Measurements from ENCODE around the gene C1QB. TPM values are rescaled to one million over a fixed set of nuclear protein-coding genes. Genes with fewer than 3 reads are reported as not detected.

C1QB gene
- total and polyA plus RNA-seq, 2 of the 8 experiments (the other 6 are each of a cell fraction or from before 2014, with no cell fraction given), result not detected

- POLR2A ChIA-PET (ENCODE audit: partially characterized antibody), result no interaction called here
Observed at GRCh38 chr1:22637907-22638445, 15.1 kb upstream of the C1QB start.

More at GRCh38 chr1:22637907-22638445, 15.1 kb upstream of the C1QB start:
- TF ChIP-seq CEBPB (IDR thresholded peaks at IDR 0.05; ENCODE audit: low read depth, low read length) (no peak), SP4 (IDR thresholded peaks at IDR 0.05; ENCODE audit: low read length) (no peak), EZH2 (IDR thresholded peaks at IDR 0.05; ENCODE audit: low read depth, low read length, severe bottlenecking) (no peak), SUZ12 (IDR thresholded peaks at IDR 0.05; ENCODE audit: low read length) (no peak), POLR2A (IDR thresholded peaks at IDR 0.05; ENCODE audit: control extremely low read depth in 1 of 2, low read depth in 2 of 2, low read length in 2 of 2) (no peak), FOSL1 (IDR thresholded peaks at IDR 0.05; ENCODE audit: insufficient read depth, low read depth, low read length) (no peak), ATF2 (IDR thresholded peaks at IDR 0.05; ENCODE audit: low read length) (no peak), ATF3 (IDR thresholded peaks at IDR 0.05; ENCODE audit: insufficient read depth, low read depth, low read length) (no peak), RXRA (IDR thresholded peaks at IDR 0.05; ENCODE audit: insufficient read depth, low read depth, low read length) (no peak), POU5F1 (IDR thresholded peaks at IDR 0.05; ENCODE audit: low read depth, low read length) (no peak), CHD2 (IDR thresholded peaks at IDR 0.05; ENCODE audit: low read length) (no peak), SIN3A (conservative IDR thresholded peaks at IDR 0.05 in 1 of 2, IDR thresholded peaks at IDR 0.05 in 1 of 2; ENCODE audit: low read depth in 1 of 2, low read length in 2 of 2) (no peak)
- no peak overlapping the region for H3K27ac ChIP-seq (ENCODE audit: low read depth, low read length)
- CTCF ChIA-PET (ENCODE audit: partially characterized antibody), result no interaction called here
- no peak overlapping the region for H2BK5ac ChIP-seq (ENCODE audit: low read depth, low read length)
- no peak overlapping the region for H2BK15ac ChIP-seq (ENCODE audit: low read length)
- no peaks in the 10 kb centered on the region; a peak in 1 of 7 replicates for H3K27me3 ChIP-seq (replicated peaks in 1 of 4; ENCODE audit: control insufficient read depth in 3 of 4, extremely low read depth in 1 of 4, insufficient read depth in 3 of 4, low read length in 3 of 4)
- no peak for FAIRE-seq
- peaks cover 6 to 8% of the 10 kb centered on the region in 2 experiments; a peak in 2 of 4 replicates for H3K9me3 ChIP-seq (ENCODE audit: insufficient read depth in 2 of 2, low read depth in 1 of 2, low read length in 1 of 2)
- no peak overlapping the region for H2AFZ ChIP-seq (ENCODE audit: low read length)
- no peak for DNase-seq (ENCODE audit: low read depth in 1 of 2, low spot score in 2 of 2)
- 83% methylated on average over 3 of the region's 3 CpGs; no CpG with 5 or more reads in 1 of the 2 experiments for WGBS, 2 experiments (ENCODE audit: extremely low coverage in 1 of 2, insufficient coverage in 1 of 2, insufficient read length in 1 of 2, insufficient replicate concordance in 2 of 2, low coverage in 1 of 2, low lambda C conversion rate in 2 of 2, missing lambda C conversion rate in 1 of 2)
- H3K79me2 ChIP-seq (ENCODE audit: control insufficient read depth in 1 of 2, insufficient read depth in 2 of 2, low read length in 2 of 2), result no peaks in the 10 kb centered on the region
- peaks cover 0 to 6% (median 4%) of the 10 kb centered on the region in 4 experiments; a peak in 4 of 7 replicates for H3K4me1 ChIP-seq (replicated peaks in 1 of 4; ENCODE audit: control insufficient read depth in 3 of 4, insufficient read depth in 4 of 4, low read length in 3 of 4)
- H2BK12ac ChIP-seq (ENCODE audit: low read depth, low read length), result no peak overlapping the region
- no peak overlapping the region for H3K4ac ChIP-seq (replicated peaks; ENCODE audit: insufficient read length, low read depth, low read length)
- H3K23me2 ChIP-seq (ENCODE audit: low read depth, low read length), result no peaks in the 10 kb centered on the region
- no peak overlapping the region for H2AK5ac ChIP-seq (ENCODE audit: low read depth, low read length)
- H4K8ac ChIP-seq (ENCODE audit: extremely low read depth, insufficient read depth, low read length), result no peak overlapping the region
- H4K20me1 ChIP-seq (replicated peaks in 1 of 2; ENCODE audit: control insufficient read depth in 1 of 2, insufficient read depth in 2 of 2, low read length in 2 of 2), result no peaks in the 10 kb centered on the region
- no peak overlapping the region for H2BK120ac ChIP-seq (replicated peaks; ENCODE audit: low read depth, low read length)
- H4K5ac ChIP-seq (ENCODE audit: insufficient read length, low read depth, low read length), result no peak overlapping the region
- H2BK20ac ChIP-seq (ENCODE audit: low read length), result no peak overlapping the region
- no peak overlapping the region for H3K23ac ChIP-seq (ENCODE audit: insufficient read length)
- no peak overlapping the region for H3K18ac ChIP-seq (ENCODE audit: extremely low read depth, low read length)
- no peak overlapping the region for H3K4me2 ChIP-seq (ENCODE audit: insufficient read depth in 1 of 2, low read depth in 2 of 2, low read length in 2 of 2)
- no peaks in the 10 kb centered on the region for H3K36me3 ChIP-seq (ENCODE audit: control insufficient read depth in 2 of 4, insufficient read depth in 4 of 4, low read length in 3 of 4)
- no peak overlapping the region for H3K14ac ChIP-seq (ENCODE audit: insufficient read length)
- H3K4me3 ChIP-seq (ENCODE audit: extremely low read depth in 1 of 4, insufficient read depth in 2 of 4, low read depth in 3 of 4, low read length in 4 of 4), result no peak overlapping the region
- H4K91ac ChIP-seq (replicated peaks; ENCODE audit: insufficient read length, low read length), result no peak overlapping the region
- H3K9ac ChIP-seq (replicated peaks in 1 of 4; ENCODE audit: extremely low read depth in 1 of 4, low read depth in 3 of 4, low read length in 3 of 4), result no peak overlapping the region
- H3K79me1 ChIP-seq (ENCODE audit: low read depth, low read length), result no peaks in the 10 kb centered on the region
- no peak overlapping the region for H3K56ac ChIP-seq (replicated peaks; ENCODE audit: insufficient read length, low read depth, low read length)
